Measurements from ENCODE around the gene SCAMP4. TPM values are rescaled to one million over a fixed set of nuclear protein-coding genes. Genes with fewer than 3 reads are reported as not detected.

The SCAMP4 gene
- total RNA-seq, 1 donor from 2014 or later = 89.3 TPM

DNA sequence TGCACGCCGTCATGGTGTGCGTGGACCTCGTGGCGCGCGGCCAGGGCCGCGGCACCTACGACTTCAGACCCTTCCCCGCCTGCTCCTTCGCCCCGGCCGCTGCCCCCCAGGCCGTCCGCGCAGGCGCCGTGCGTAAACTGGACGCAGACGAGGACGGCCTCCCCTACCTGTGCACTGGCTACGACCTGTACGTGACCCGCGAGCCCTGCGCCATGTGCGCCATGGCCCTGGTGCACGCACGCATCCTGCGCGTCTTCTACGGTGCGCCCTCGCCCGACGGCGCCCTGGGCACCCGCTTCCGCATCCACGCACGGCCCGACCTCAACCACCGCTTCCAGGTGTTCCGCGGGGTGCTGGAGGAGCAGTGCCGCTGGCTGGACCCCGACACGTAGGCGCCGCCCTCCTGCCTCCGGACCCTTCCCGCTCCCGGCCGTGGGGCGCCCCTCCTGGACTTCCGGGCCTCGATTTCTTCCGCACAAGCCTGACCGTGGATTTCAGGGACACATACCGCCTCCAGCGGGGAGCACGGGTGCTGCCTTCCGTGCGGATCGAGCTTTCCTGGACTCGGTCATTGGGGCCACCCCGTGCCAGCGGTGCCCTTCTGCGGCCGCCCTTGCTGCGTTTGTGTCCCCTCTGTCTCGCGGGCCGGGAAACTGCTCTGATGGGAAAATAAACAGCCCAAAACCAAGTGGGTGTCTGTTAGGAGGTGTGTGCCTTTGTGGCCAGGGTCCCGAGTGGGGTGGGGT is 7.7 kb downstream of the SCAMP4 start:
- no peak for DNase-seq (ENCODE audit: low spot score)

DNA sequence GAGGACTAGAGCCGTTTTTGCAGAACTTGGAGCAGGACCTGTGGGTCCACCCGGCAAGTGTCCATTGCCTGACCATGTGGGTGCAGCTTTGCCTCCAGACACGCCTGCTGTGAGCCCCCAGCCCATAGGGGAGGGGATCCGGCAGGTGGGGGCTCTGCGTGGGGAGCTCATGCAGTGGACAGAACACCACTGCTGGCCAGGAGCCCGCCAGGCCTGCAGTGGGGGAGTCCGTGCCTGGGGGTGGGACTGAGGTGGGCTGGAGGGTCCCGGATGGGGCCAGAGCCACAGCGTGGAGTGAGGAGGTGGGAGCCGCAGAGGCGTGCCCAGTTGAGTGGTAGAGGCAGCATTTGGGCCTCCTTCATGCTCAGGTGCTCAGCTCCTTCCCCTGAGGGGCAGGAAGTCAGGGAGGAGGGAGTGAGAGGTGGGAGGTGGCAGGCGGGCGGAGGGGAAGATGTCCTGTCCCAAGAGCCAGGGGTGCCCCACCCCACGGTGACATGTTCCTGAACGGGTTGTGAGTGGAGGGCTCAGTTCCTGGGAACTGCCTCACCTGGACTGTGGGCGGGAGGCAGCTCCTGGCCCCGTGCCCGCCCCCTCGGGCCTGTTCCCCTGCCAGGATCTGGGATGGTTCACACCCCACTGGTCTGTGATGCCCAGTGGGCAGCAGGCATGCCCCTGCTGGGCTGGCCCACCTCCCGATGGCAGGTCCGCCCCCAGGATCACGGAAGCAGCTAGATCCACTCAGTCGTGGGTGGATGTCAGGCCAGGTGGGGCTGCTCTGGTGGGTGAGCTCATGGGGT is 8.8 kb downstream of the SCAMP4 start:
- no peak for DNase-seq (ENCODE audit: low spot score)

DNA sequence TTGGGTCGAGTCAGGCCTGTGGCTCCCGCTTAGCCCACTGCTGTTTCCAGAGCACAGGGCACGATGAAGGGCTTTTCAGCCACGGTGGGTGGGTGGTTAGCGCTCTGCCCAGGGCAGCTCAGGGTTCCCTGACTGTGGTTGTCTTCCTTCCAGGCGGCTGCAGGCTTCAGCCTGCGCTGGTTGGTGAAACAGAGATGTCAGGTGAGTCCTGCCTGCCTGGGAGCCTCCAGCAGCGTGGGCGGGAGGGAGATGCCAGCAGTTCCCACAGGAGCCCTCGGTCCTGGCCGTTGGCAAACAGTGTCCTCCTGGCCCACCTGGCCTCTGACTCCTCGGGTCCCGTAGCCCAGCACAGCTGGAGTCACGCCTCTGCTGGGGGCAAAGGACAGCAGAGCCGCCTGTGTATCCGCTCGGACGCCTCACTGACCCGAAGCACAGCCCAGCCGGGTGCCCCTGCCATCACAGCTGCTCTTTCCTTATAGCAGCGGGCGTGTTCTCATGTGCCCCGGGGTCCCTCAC is 9.7 kb downstream of the SCAMP4 start:
- DNase-seq (ENCODE audit: low spot score) = no peak

DNA sequence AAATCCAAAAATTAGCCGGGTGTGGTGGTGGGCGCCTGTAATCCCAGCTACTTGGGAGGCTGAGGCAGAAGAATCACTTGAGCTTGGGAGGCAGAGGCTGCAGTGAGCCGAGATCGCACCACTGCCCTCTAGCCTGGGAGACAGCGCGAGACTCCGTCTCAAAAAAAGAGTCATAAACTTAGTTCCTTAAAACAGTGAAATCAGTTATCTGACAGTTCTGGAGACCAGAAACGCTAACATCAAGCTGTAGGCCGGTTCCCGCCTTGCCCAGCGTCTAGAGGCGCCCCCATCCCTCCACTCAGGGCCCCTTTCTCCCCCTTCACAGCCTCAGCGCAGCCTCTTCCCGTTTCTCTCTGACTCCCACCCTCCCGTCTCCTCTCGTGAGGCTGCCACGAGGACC is 11.9 kb downstream of the SCAMP4 start:
- no peak for DNase-seq (ENCODE audit: low spot score)

DNA sequence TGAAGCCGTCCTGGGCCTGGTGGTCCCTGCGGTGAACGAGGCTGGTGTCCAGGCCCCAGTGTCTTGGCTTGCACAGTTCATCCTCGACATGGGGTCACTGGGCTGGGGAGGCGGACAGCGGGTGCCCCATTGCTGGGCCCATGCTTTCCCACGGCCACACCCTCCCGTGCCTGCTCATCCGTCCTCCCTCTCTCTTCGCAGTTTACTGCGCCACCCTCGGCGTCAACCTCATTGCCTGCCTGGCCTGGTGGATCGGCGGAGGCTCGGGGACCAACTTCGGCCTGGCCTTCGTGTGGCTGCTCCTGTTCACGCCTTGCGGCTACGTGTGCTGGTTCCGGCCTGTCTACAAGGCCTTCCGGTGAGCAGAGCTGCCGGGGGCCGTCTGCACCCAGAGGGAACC is 12.7 kb downstream of the SCAMP4 start:
- DNase-seq (ENCODE audit: low spot score) = no peak

DNA sequence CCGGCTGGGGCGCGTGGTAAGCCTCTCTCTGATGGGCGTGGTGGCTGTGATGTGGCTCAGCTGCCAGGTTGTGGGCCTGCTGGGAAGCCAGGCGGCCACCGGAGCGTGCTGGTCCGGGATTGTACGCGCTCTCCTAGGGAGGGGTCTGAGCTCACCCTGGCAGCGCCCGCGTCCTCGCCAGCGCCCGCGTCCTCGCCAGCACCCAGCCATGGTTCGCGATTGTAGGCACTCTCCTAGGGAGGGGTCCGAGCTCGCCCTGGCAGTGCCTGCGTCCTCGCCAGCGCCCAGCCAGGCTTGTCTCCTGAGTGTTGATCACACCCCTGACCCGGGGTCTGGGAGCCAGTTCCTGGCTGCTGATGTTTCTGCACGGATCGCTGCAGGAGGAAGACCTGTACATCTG is 13.8 kb downstream of the SCAMP4 start:
- no peak for DNase-seq (ENCODE audit: low spot score)

DNA sequence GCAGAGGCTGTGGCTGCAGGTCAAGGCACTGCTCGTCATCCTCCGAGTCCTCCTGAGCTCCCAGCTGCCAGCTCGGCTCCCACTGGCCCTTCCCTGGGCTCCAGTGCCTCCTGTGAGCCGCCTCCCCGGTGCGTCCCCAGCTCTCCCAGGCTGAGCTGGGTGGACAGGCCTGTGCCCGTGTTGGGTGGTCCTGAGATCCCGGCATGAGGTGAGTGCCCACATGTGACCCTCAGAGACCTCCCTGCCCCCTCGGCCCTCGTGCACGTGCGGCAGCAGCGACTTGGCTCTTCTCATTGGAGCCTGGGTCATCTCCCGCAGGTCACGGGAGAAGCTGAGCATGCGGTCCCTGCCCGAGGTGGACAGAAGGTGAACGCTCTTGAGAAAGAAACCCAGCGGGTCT is 15.4 kb downstream of the SCAMP4 start:
- no peak for DNase-seq (ENCODE audit: low spot score)

DNA sequence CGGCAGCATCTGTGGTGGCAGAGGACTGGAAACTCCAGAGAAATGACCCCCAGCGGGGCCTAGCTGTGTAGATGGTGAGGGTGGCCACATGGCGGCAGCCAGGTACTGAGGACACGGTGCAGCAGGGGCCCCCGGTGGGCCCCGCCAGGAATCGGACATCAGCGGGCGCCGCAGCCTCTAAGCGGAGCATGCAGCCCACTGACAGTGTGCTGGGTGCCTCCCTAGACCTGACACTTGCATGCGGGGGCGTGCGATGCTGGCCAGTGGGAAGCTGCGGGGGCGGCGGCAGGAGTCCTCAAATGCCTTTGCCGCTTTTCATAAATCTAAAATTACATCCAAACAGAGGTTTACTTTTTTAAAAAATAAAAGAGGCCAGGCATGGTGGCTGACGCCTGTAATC is 16.1 kb downstream of the SCAMP4 start:
- DNase-seq (ENCODE audit: low spot score) = no peak

DNA sequence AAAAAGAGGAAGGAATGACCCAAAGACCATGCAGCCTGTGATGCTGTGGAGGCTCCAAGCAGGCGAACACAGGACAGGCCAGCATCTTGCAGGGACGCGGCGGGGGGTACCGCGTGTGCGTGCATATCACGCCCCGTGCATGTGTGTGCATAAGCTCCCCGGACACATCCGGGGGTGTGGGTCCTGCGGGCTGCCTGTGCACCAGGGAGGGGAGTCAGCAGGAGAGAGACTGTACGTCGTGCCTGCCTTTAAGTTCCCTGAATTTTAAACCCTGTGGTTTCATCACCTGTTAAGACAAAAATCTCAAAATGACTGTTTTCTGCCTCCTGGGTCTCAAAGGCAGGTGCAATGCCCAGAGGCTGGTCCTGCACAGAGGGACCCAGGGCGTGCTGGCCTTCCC is 16.6 kb downstream of the SCAMP4 start:
- DNase-seq (ENCODE audit: low spot score) = no peak

DNA sequence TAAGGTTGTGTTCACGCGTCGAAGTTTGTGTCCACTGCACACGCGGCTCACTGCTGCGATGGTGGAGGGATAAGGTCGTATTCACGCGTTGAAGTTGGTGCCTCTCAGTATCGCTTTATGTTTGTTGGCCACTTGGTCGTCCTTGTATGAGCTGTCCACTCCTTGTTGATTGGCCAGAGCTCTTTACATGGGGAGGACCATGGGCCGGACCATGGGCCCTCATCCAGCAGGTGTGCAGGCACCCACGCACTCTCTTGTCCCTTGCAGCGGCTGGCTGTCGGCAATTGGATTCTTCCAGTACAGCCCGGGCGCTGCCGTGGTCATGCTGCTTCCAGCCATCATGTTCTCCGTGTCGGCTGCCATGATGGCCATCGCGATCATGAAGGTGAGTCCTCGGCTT is 17.6 kb downstream of the SCAMP4 start:
- DNase-seq (ENCODE audit: low spot score) = no peak

DNA sequence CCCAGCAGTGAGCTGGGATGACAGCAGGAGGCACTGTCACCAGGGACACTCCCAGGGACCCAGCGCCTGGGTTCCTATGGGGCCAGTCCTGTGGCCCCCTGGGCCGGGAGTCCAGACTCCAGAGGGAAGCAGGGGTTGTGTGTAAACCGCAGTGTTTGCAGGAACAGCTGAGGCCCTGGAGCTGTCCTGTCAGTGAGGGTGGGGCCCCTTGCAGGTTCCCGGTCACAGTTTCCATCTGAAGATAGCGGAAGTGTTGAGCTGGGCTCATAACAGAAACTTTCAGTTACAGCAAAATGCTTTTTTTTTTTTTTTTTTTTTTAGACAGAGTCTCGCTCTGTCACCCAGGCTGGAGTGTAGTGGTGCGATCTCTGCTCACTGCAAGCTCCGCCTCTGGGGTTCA is 18.1 kb downstream of the SCAMP4 start:
- DNase-seq (ENCODE audit: low spot score) = no peak

DNA sequence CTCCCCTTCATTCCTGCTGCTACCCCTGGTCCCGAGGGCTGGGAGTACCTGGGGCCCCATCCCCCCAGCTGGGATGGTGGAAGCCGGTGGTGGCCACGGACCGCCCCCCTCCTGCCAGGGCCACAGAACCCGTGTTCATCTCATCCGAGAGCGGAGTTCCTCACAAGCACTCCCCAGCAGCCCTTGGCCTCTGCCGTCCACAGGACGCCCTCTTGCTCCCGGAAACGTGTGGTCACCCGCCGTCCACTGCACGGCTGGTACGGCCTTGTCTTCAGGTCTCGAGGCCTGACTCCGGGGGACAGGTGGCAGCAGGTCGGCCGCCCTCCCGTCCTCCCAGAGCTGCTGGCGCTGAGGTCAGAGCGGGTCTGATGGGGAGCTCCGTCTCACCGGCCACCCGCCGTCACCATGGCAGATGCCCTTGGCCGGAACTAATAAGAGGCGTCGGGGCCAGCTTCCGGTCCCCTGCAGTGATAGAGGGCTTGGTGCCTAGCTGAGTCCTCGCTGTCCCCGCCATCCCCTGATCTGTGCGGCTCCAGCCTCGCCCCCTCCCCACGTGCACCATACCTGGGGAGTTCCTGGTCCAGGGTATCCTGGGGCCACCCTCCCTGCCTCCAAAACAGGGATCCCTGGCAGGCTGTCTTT is 19.2 kb downstream of the SCAMP4 start:
- no peak for DNase-seq (ENCODE audit: low spot score)

DNA sequence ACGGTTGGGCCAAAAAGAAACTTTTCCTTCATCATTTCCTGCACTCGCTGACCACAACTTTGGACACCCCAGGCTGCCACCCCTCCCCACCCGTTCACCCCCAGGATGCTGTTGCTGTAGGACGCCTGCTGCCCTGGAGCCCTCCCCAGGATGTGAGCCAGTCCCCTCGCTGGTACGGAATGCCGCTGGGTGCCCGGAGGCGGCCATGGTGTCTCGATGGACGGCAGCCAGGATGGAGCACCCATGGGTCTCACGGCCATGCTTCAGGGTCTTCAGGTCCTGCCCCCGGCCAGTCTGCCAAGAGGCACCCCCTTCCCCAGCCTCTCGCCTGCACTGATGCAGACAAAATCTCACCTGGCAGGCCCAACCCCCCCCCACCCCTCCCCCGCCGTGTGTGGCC is 20.3 kb downstream of the SCAMP4 start:
- DNase-seq (ENCODE audit: low spot score) = no peak

DNA sequence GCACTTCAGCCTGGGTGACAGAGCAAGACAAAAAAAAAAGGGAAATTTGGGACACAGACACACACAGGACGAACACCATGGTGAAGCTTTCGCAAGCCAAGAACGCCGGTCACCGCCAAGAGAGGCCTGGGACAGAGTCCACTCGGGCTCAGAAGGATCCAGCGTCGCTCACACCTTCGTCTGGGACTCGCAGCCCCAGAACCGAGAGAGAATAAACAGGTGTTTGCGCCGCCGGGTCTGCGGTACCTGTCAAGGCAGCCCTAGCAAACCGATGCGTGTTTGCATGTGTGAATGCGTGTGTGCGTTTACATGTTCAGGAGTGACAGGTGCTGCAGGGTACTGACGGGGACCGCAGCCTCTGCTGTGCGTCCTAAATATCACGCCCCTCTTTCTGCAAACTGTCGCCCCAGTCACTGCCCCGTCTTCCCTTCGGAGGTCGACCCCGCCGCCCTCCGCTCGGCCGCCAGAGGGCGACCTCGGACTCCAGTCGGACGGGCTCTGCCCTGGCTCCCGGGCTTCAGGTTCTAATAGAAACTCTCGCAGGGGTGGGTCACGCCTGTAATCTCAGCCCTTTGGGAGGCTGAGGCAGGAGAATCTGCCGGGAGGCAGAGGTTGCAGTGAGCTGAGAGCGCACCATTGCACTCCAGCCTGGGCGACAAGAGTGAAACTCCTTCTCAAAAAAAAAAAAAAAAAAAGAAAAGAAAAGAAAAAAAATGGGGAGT is 24.0 kb downstream of the SCAMP4 start:
- peak; percentile 77 for DNase-seq (ENCODE audit: low spot score)

DNA sequence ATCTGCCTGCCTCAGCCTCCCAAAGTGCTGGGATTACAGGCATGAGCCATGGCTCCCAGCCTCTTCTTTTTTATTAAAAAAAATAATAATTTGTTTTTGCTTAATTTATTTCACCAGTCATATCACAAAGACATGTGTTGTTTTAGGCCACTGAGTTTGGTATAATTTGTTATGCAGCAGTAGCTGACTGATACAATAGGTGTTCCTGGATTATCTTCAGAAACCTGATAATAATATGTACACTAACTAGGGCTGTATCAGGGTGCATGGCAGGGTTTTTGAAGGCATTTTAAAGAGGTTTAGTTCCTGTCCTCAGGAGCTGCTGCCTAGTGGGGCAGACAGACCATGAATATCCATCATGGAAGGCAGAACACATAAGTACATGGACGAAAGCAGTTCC is 26.2 kb downstream of the SCAMP4 start:
- DNase-seq (ENCODE audit: low spot score) = no peak

DNA sequence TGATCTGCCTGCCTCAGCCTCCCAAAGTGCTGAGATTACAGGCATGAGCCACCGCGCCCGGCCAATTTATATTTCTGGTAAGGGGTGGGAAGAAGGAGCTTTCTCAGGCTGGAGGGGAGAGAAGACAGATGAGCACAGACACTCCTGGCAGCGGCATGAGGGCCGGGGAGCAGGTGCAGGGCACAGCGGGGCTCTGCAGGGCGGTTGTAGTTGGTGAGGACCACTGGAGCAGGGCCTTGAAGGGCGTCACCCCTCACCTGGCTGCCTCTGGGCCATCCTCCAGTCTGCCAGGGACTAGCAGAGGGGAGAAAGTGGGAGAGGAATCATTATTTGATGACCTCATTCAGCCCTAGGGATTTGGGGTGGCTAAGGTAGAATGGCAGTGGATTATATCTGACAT is 27.2 kb downstream of the SCAMP4 start:
- DNase-seq (ENCODE audit: low spot score) = no peak

DNA sequence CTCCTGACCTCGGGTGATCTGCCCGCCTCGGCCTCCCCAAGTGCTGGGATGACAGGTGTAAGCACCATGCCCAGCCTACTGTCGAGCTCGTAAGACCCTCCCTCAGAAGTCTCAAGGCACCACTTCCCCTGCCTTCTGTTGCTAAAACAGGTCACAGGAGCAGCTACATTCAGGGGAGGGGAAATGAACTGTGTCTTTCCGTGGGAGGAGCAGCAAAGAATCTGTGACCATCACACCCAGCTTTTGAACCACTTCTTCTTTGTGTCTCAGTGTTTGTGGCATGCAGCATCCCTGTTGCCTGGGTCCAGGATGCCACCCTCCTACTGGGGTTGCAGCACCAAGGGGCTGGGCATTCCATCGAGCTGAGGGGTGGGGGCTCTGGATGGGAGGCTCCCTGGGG is 28.0 kb downstream of the SCAMP4 start:
- no peak for DNase-seq (ENCODE audit: low spot score)

DNA sequence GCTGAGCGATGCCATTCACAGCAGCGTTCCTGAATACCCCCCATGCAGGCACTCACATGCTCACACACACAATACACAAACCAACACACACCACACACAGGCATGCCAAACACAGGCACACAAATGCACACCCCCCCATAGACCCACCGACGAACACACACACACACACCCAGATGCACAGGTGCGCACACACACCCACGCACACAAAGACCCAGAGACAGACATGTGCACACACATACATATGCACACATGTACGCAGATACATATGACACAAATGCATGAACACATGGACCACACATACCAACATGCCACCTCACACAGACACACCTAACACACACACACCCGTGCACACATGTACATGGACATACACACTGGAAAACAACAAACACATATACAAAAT is 28.7 kb downstream of the SCAMP4 start:
- no peak for DNase-seq (ENCODE audit: low spot score)

DNA sequence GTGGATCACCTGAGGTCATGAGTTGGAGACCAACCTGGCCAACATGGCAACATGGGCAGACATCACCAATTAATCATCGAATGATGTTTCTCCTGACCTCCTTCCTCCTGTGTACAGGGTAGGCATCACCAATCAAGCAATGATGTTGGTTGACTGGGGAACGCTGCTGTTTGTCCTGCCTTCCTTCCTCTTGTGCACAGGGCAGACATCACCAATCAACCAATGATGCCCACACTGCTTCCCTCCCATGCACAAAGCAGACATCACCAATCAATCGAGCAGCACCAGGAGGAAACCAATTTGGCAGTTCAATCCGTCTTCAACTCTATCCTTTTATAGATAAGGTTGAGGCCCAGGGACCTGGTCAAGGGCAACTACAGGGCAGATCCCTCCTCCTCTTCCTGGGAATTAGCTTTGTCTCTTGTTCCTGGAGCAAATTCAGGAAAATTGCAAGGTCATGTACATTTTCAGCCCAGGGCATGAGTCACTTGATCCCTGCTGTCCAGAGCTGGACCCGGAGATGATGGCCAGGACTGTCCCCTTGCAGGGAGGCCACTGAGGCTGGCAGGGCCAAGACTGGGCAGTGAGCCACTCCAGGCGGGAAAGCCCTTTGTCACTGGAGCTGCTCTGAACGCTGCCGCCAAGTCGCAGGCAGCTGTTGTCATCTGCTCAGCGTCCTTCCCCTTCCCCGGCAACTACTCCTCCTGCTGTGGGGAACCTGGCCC is 30.4 kb downstream of the SCAMP4 start:
- no peak for DNase-seq (ENCODE audit: low spot score)

DNA sequence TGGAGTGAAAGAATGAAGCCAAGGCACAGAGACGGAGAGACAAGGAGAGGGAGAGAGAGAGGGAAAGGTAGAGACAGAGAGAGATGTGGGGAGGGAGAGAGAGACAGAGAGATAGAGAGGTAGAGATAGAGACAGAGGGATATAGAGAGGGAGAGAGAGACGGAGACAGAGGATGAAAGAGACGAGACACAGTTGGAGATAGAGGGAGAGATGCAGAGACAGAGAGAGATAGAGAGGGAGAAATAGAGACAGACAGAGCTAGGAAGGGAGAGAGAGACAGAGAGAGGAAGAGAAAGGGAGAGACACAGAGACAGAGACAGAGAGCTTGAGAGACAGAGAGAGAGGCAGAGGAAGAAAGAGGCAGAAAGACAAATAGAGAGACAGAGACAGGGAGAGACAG is 31.2 kb downstream of the SCAMP4 start:
- no peak for DNase-seq (ENCODE audit: low spot score)

DNA sequence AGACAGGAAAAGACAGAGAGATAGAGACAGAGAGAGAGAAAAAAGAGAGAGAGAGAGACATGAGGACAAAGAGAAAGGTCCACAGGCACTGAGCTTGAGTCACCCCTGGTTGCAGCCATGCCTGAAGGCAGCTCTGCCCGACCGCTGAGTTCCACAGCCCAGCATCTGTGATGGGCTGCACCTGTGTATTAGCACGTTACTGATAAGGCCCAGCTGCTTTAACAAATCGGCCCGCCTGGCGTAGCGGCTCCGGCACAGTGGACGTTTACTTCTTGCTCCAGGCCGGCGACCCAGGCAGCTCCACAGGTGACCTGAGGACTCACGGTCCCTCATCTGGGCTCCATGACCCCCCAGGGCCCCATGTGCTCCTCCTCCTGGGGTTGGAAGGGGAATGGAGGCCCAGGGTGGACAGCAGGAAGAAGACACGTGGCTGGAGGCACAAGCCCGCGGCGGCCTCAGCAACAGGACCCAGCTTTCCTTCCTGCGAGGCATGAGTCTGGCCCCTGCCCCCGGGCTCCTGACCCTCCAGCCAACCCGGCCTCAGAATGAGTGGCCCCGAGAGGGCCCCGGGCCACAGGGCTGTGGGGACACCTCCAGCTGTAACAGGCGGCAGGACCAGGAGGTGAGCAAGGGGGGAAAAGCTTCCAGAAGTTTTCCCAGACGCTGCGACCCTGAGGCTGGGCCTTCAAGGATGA is 31.9 kb downstream of the SCAMP4 start:
- no peak for DNase-seq (ENCODE audit: low spot score)

Measured in mucosa of gallbladder (tissue), 1 donor.